K562 (cell line): ENCODE data around the gene CBX2. TPM values are rescaled to one million over a fixed set of nuclear protein-coding genes. Genes with fewer than 3 reads are reported as not detected.

Experiments
- CHD4 ChIP-seq: fragments of 200-600 bp; sonication (generic); IDR thresholded peaks from 3 replicates; pipeline ENCODE4 v1.6.1; 2012; ENCODE audit warnings: low read depth, mild to moderate bottlenecking, mixed read lengths, low read length, inconsistent platforms; ENCODE audit not compliant: insufficient read depth, insufficient replicate concordance, poor library complexity, severe bottlenecking
- CHD7 ChIP-seq: fragments of 200-600 bp; sonication (generic); IDR thresholded peaks from one replicate; pipeline ENCODE4 v1.6.1; 2012; ENCODE audit warnings: mild to moderate bottlenecking, low read depth, low read length, inconsistent platforms
- NR2C1 ChIP-seq, 2 experiments: fragments of 450-650 bp; IDR thresholded peaks; 2 replicates each; pipeline ENCODE4 v1.6.1; 2017; ENCODE audit warnings: mild to moderate bottlenecking in 2 of 2, antibody characterized with exemption in 1 of 2, inconsistent platforms in 1 of 2, missing compliant biosample characterization in 1 of 2, missing genetic modification characterization in 1 of 2
- NR2C2 ChIP-seq, 2 experiments: fragments of 200-800 bp in 1 of 2; sonication (Bioruptor generic) in 1 of 2; sonication (generic) in 1 of 2; formaldehyde crosslinking in 1 of 2; IDR thresholded peaks; 2 replicates each; pipeline versions ENCODE4 v1.6.1 to v1.8.0; 2016 to 2022; ENCODE audit warnings: mild to moderate bottlenecking in 1 of 2, missing compliant biosample characterization in 1 of 2, missing genetic modification characterization in 1 of 2, missing genetic modification reagents in 1 of 2
- PYGO2 ChIP-seq: fragments of 450-650 bp; IDR thresholded peaks from 2 replicates; pipeline ENCODE4 v1.6.1; 2016; ENCODE audit warnings: mild to moderate bottlenecking, missing genetic modification characterization, moderate library complexity, missing compliant biosample characterization
- TFAP4 ChIP-seq: sonication (generic); formaldehyde crosslinking; IDR thresholded peaks from 2 replicates; pipeline ENCODE4 v1.8.0; 2022; ENCODE audit warnings: missing genetic modification reagents, mild to moderate bottlenecking, moderate library complexity, borderline replicate concordance
- ZFPM2 ChIP-seq: fragments of 250-450 bp; sonication (Bioruptor Pico); IDR thresholded peaks from 2 replicates; pipeline ENCODE4 v1.5.1; 2022; ENCODE audit warnings: mild to moderate bottlenecking
- polyA plus RNA-seq, 8 experiments: library from polyadenylated mRNA; depleted of rRNA in 4 of 8; stranded (reverse) in 5 of 8; unstranded in 3 of 8; fragments of >200 nt; fragmentation: Nextera tagmentation in 2 of 8; fragmentation: Illumina TruSeq in 1 of 8; extraction: Ambion mirVana in 2 of 8; extraction: Trizol in 1 of 8; gene quantifications; 2 replicates each; pipeline versions ENCODE4 v1.2.1 to v1.2.3, GENCODE V29; 2011 to 2014; ENCODE audit warnings: inconsistent platforms in 1 of 8, missing spikeins in 1 of 8
- total RNA-seq, 7 experiments: library from RNA; depleted of rRNA in 6 of 7; stranded (reverse); fragments of >200 nt in 6 of 7; fragmentation: Illumina TruSeq in 2 of 7; extraction: Trizol in 2 of 7; gene quantifications; 2 replicates each; pipeline versions ENCODE4 v1.2.1 to v1.2.3, GENCODE V29; 2011 to 2021; ENCODE audit warnings: low replicate concordance in 1 of 7

The CBX2 gene
- total and polyA plus RNA-seq, 9 of the 15 experiments (the other 6 are each of a cell fraction or from before 2014, with no cell fraction given), result 0.66 to 26.9 (median 13.9) TPM

- TF ChIP-seq CHD7 (no peak), NR2C1 (IDR thresholded peaks at IDR 0.05) (0 out of 2 replicates have a peak, but pooled peaks have one; percentile 18), NR2C1 (tag; IDR thresholded peaks at IDR 0.05) (no peak), NR2C2 (CRISPR knock-in tag; IDR thresholded peaks at IDR 0.05) (no peak), NR2C2 (tag; IDR thresholded peaks at IDR 0.05) (peak; percentile 74), CHD4 (peak; percentile 27), ZFPM2 (no peak), PYGO2 (tag) (no peak), TFAP4 (peak; percentile 48; the same call in 1 of the 2 replicates)
These were observed 54.5 kb downstream of the CBX2 start (continued) for GRCh38 chr17:79832218-79833109.
